Upper lobe of right lung (tissue), 1 donor: ENCODE data around the gene SHQ1. TPM values are rescaled to one million over a fixed set of nuclear protein-coding genes. Genes with fewer than 3 reads are reported as not detected.

Experiments
- ATAC-seq: fragments of 200-7000 bp; cut with Tn5 transposase; one replicate; pipeline ENCODE4 v1.9.1; 2020; ENCODE audit warnings: mild to moderate bottlenecking, moderate library complexity
- DNase-seq: peaks from one replicate; pipeline ENCODE4 v3.0.0-alpha.2; 2020
- H3K27ac ChIP-seq: fragments of 200-600 bp; one replicate; pipeline ENCODE4 v1.8.0; 2022
- H3K27me3 ChIP-seq: fragments of 200-600 bp; one replicate; pipeline ENCODE4 v1.8.0; 2022; ENCODE audit warnings: mild to moderate bottlenecking
- H3K36me3 ChIP-seq: fragments of 200-600 bp; one replicate; pipeline ENCODE4 v1.8.0; 2022
- H3K4me1 ChIP-seq: fragments of 200-600 bp; one replicate; pipeline ENCODE4 v1.8.0; 2022
- H3K4me3 ChIP-seq: fragments of 200-600 bp; one replicate; pipeline ENCODE4 v1.8.0; 2022; ENCODE audit warnings: mild to moderate bottlenecking
- H3K9me3 ChIP-seq: fragments of 200-600 bp; one replicate; pipeline ENCODE4 v1.8.0; 2022
- intact Hi-C: fragments of 100-400 bp; cut with DNase I; formaldehyde crosslinking; loops from one replicate; pipeline ENCODE4 v1.11.0; 2022
- total RNA-seq: library from RNA; stranded (reverse); fragmentation: NEBNext Ultra II Directional; extraction: Animal tissue kit (Norgen Biotek cat#: 25700); gene quantifications from one replicate; pipeline ENCODE4 v1.2.1, GENCODE V29; 2021
- TF ChIP-seq, protein P1 (sequence below): fragments of 200-600 bp; IDR thresholded peaks from one replicate; pipeline ENCODE4 v1.8.0; 2022; ENCODE audit warnings: antibody characterized with exemption
- donor health status: DM: no; HTN: yes; CAD: no; lungs with severe emphysema.

SHQ1 gene
- total RNA-seq, 1 donor from 2014 or later = 17.3 TPM

DNA sequence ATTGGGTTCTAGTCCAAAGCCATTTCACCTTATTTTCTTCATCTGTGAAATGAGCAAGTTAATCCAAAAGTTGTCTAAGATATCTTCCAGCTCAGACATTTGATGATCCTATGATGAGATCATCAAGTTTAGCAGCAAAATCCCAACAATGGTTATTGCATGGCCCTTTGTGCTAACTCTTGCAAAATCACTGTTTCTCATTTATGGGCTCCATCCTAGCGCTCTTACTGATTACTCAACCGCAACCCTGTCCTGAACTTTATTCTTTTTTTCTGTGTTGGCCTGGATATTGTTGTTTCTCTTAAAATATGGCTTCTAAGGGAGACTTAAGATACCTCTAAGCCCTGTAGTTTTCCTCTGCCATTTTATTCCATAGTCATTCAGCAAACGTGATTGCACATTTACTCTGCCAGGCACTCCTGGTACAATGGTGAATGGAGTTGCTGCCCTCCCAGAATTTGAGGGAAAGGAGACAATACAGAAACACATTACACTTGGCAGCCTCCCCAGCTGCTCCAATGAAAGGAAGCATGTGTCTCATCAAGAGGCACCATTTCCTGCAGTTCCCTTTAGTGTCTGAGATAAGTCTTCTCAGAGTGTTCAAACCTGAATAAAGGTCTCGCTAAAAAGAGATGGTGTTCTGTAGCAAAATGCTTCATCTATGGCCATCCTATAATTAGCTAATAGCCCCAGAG is 44.0 kb upstream of the SHQ1 start:
- peaks cover 4% of the 10 kb centered on the region for H3K27me3 ChIP-seq
- peaks cover 10% of the 10 kb centered on the region for H3K4me1 ChIP-seq
- intact Hi-C loops = no loop called here
- peak overlapping the region; percentile 53 for H3K27ac ChIP-seq
- no peak for ATAC-seq
- no peaks in the 10 kb centered on the region for H3K9me3 ChIP-seq
- no peak for DNase-seq
- TF ChIP-seq, protein P1, sequence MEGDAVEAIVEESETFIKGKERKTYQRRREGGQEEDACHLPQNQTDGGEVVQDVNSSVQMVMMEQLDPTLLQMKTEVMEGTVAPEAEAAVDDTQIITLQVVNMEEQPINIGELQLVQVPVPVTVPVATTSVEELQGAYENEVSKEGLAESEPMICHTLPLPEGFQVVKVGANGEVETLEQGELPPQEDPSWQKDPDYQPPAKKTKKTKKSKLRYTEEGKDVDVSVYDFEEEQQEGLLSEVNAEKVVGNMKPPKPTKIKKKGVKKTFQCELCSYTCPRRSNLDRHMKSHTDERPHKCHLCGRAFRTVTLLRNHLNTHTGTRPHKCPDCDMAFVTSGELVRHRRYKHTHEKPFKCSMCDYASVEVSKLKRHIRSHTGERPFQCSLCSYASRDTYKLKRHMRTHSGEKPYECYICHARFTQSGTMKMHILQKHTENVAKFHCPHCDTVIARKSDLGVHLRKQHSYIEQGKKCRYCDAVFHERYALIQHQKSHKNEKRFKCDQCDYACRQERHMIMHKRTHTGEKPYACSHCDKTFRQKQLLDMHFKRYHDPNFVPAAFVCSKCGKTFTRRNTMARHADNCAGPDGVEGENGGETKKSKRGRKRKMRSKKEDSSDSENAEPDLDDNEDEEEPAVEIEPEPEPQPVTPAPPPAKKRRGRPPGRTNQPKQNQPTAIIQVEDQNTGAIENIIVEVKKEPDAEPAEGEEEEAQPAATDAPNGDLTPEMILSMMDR = no peak
- no peaks in the 10 kb centered on the region for H3K36me3 ChIP-seq
- H3K4me3 ChIP-seq = no peak overlapping the region

DNA sequence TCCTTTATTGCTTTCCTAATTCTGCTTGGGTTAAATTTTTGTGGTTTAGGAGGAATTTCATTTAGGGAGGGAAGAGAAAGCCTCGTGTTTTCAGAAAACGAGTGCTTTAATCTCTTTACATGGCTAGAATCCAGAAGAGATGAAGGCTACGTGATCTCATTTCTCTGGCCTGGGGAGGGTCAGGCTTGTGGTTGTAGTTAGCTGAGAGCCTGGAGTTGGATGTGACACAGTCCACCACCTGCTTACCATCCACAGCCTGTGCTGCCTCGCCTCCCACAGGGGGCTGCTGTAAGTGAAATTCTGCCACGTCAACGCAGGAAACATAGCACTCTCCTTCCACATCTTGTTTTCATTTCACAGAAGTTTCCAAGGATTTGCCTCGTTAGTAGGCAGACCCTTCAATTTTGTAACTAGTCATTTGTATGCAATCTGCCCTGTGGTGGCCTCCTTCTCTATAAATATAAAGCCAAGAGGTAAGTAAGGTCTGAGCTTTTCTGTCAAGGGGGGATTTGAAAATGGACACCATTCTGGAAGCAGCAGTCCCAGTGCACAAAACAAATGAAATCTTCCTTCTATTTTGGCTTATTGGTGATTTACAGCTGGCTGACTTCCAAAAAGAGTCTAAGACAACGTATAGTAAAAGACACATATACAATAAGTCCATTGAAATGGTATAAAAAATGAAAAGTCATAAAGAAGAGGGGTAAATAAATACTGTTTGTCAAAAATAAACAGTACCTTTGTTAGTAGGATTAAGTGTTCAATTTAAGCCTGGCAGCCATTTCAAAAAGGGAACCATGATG is 43.0 kb upstream of the SHQ1 start:
- TF ChIP-seq, protein P1 = no peak
- H3K4me1 ChIP-seq = peaks cover 7% of the 10 kb centered on the region
- peaks cover 5% of the 10 kb centered on the region for H3K27me3 ChIP-seq
- no peak overlapping the region for H3K4me3 ChIP-seq
- no peak for DNase-seq
- intact Hi-C loops = no loop called here
- no peaks in the 10 kb centered on the region for H3K36me3 ChIP-seq
- H3K9me3 ChIP-seq = no peaks in the 10 kb centered on the region
- ATAC-seq = peak; percentile 23
- H3K27ac ChIP-seq = peak overlapping the region; percentile 53

DNA sequence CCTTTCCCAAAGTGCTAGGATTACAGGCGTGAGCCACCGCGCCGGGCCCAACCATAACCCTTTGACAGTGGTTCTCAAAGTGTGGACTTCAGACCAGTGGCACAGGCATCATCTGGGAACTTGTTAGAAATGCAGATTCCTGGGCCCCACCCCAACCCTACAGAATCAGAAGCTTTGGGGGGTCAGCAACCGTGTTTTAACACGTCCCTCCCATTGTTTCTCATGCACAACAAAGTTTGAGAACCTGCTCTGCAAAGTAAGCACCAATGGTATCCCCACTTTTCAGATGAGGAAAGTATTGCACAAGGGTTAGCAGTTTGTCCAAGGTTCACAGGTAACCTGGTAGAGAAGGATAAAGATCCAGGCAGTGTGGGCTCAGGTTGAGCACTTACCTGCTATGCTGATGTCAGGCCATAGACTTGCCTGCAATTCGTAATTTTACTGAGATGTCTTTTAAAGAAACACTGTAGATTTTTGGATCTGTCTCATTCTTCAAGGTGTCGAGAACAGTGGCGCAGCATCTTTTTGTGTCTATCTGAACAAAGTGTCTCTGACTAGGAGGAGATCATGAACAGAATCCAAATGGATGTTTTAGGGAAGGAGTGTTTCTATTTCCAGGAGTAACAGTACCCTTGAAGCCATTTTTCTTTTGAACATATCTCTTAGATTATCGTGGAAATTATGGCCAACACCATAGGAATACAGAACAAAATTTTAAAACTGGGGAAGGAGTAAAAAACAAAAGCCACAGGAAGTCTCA is 42.1 kb upstream of the SHQ1 start:
- peaks cover 5% of the 10 kb centered on the region for H3K27me3 ChIP-seq
- TF ChIP-seq, protein P1 = no peak
- no peak overlapping the region for H3K27ac ChIP-seq
- no peaks in the 10 kb centered on the region for H3K9me3 ChIP-seq
- intact Hi-C loops = no loop called here
- H3K4me1 ChIP-seq = peaks cover 7% of the 10 kb centered on the region
- no peaks in the 10 kb centered on the region for H3K36me3 ChIP-seq
- no peak overlapping the region for H3K4me3 ChIP-seq
- DNase-seq (no peak), ATAC-seq (no peak)

- intact Hi-C loops = no loop called here
- Histone ChIP-seq H3K36me3 (no peaks in the 10 kb centered on the region), H3K9me3 (no peaks in the 10 kb centered on the region), H3K27me3 (peaks cover 5% of the 10 kb centered on the region), H3K4me3 (peak overlapping the region; percentile 41), H3K4me1 (peaks cover 7% of the 10 kb centered on the region), H3K27ac (no peak overlapping the region)
- DNase-seq = no peak
- TF ChIP-seq, protein P1 = no peak
- no peak for ATAC-seq
These were observed 41.3 kb upstream of the SHQ1 start for GRCh38 chr3:72889310-72890165.
